ENCODE results near the gene PRR9. TPM values are rescaled to one million over a fixed set of nuclear protein-coding genes. Genes with fewer than 3 reads are reported as not detected.
A peak's percentile ranks its signal among the peaks of the same experiment; 100 is the strongest.

Gene PRR9
- total RNA-seq, 2 experiments from 2014 or later = not detected

- DNase-seq = no peak
- no peak overlapping the region for H3K27ac Mint-ChIP-seq
These were observed 24.8 kb downstream of the PRR9 start for GRCh38 chr1:153242160-153242559.

DNA sequence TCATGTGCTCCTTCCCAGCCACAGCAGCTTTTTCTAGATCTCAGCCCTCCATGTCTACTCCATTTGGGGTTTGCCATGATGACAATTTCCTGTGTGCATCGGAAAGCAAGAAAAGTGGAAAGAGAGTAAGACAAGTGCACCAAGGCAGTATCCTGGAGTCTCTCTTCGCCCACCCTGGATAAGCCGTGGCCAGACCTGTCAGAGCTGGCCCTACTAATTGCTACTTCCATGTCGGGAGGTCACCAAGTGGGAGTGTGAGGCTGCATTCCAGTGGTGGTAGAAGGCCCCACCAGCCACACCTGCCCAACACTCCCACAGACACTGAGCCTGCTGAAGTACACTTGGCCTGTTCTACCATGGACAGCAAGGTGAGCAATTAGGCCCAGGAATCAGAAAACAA, 28.1 kb downstream of the PRR9 start:
- H3K4me1 Mint-ChIP-seq = no peaks in the 10 kb centered on the region
- POLR2A ChIA-PET = no interaction called here

More at GRCh38 chr1:153242160-153242559, 24.8 kb downstream of the PRR9 start:
- no peak for ATAC-seq (ENCODE audit: low read depth)
- H3K27me3 Mint-ChIP-seq = peaks cover 6% of the 10 kb centered on the region
- POLR2A ChIA-PET = no interaction called here
- H3K36me3 Mint-ChIP-seq = no peaks in the 10 kb centered on the region
- H3K4me1 Mint-ChIP-seq = no peaks in the 10 kb centered on the region
- H3K9me3 Mint-ChIP-seq = peaks cover 5% of the 10 kb centered on the region
- H3K4me3 Mint-ChIP-seq = no peak overlapping the region

GRCh38 chr1:153246018-153246417, 28.6 kb downstream of the PRR9 start:
- Mint-ChIP-seq H3K4me3 (no peak overlapping the region), H3K4me1 (no peaks in the 10 kb centered on the region), H3K27me3 (peaks cover 3% of the 10 kb centered on the region), H3K27ac (no peak overlapping the region), H3K36me3 (no peaks in the 10 kb centered on the region), H3K9me3 (peaks cover 5% of the 10 kb centered on the region)
- no peak for DNase-seq
- POLR2A ChIA-PET = no interaction called here
- ATAC-seq (ENCODE audit: low read depth) = no peak

More for the DNA sequence above, 28.1 kb downstream of the PRR9 start:
- H3K36me3 Mint-ChIP-seq = no peaks in the 10 kb centered on the region
- no peak overlapping the region for H3K4me3 Mint-ChIP-seq
- ATAC-seq (ENCODE audit: low read depth) (no peak), DNase-seq (no peak)
- H3K27ac Mint-ChIP-seq = no peak overlapping the region
- H3K27me3 Mint-ChIP-seq = peaks cover 3% of the 10 kb centered on the region
- H3K9me3 Mint-ChIP-seq = peaks cover 5% of the 10 kb centered on the region

GRCh38 chr1:153246825-153247224, 29.4 kb downstream of the PRR9 start:
- H3K36me3 Mint-ChIP-seq = no peaks in the 10 kb centered on the region
- H3K4me3 Mint-ChIP-seq = no peak overlapping the region
- H3K4me1 Mint-ChIP-seq = no peaks in the 10 kb centered on the region
- ATAC-seq (ENCODE audit: low read depth) (no peak), DNase-seq (no peak)
- POLR2A ChIA-PET = no interaction called here
- H3K27me3 Mint-ChIP-seq = peaks cover 5% of the 10 kb centered on the region
- no peak overlapping the region for H3K27ac Mint-ChIP-seq
- peaks cover 5% of the 10 kb centered on the region for H3K9me3 Mint-ChIP-seq

DNA sequence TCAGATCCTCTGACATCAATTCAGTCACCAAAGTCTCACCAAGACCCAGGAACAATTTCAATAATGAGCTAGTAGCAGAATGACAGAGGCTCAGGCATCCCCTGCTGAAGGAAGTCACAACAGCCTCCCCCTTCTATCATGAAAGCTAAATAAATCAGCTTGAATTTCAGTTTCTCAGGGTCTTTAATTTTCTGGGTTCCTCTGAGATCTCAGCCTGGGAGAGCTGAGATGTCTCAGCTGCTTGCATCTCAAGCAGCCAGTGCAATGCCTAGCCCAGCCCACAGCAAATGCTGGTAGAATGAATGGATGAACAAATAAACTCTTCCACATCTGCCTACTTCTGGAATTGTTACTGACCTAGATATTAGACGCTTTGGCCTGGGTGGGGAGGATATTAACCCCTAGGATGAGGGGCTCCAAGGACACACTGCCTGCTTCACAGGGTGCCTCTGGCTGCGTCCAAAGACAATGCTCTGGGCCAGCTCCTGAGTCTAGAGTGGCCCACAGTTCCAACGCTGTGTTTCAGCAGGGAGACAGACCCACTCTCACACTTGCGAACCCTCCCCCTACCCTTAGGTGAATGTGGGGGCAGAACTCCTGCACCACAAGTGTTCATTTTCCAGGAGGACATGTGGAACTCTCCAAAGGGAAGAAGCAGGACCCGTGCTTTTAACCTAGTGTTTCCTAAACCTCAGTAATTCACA, 30.9 kb downstream of the PRR9 start:
- no peak for DNase-seq
- no peak overlapping the region for H3K27ac Mint-ChIP-seq
- POLR2A ChIA-PET = no interaction called here

GRCh38 chr1:153250166-153250565, 32.8 kb downstream of the PRR9 start:
- Mint-ChIP-seq H3K27ac (no peak overlapping the region), H3K4me3 (no peak overlapping the region), H3K27me3 (peaks cover 2% of the 10 kb centered on the region), H3K36me3 (no peaks in the 10 kb centered on the region), H3K4me1 (peaks cover 4% of the 10 kb centered on the region), H3K9me3 (no peaks in the 10 kb centered on the region)
- DNase-seq = no peak
- ATAC-seq (ENCODE audit: low read depth) = no peak
- POLR2A ChIA-PET = no interaction called here

More for the DNA sequence above, 30.9 kb downstream of the PRR9 start:
- Mint-ChIP-seq H3K27me3 (peaks cover 2% of the 10 kb centered on the region), H3K9me3 (peaks cover 3% of the 10 kb centered on the region), H3K36me3 (no peaks in the 10 kb centered on the region), H3K4me1 (no peaks in the 10 kb centered on the region), H3K4me3 (no peak overlapping the region)
- ATAC-seq (ENCODE audit: low read depth) = no peak

DNA sequence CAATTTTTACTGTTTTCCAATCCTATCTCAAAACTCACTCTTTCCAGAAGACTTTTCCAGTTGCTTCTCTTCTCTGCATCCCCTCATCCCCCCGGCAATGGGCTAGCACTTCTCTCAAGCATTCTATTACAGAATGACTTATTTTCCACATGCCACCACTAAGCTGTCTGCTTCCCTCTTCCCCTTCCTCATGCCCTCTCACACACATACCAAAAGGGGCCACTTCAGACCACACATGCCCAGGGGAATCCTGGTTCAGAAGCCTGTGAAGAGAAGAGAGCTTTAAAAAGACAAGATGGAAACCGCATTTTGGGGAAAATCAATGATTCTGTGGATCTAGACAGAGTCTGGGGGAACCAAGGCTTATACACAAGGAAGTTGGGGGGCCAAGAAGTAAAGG, 33.7 kb downstream of the PRR9 start:
- H3K9me3 Mint-ChIP-seq = no peaks in the 10 kb centered on the region
- H3K27me3 Mint-ChIP-seq = peaks cover 2% of the 10 kb centered on the region
- H3K4me1 Mint-ChIP-seq = peaks cover 4% of the 10 kb centered on the region
- H3K4me3 Mint-ChIP-seq = no peak overlapping the region
- H3K27ac Mint-ChIP-seq = no peak overlapping the region
- no peaks in the 10 kb centered on the region for H3K36me3 Mint-ChIP-seq
- ATAC-seq (ENCODE audit: low read depth) (no peak), DNase-seq (no peak)
- POLR2A ChIA-PET = no interaction called here

GRCh38 chr1:153251562-153251961, 34.2 kb downstream of the PRR9 start:
- POLR2A ChIA-PET = no interaction called here
- no peak overlapping the region for H3K27ac Mint-ChIP-seq
- ATAC-seq (ENCODE audit: low read depth) (no peak), DNase-seq (no peak)
- peaks cover 4% of the 10 kb centered on the region for H3K4me1 Mint-ChIP-seq
- no peaks in the 10 kb centered on the region for H3K9me3 Mint-ChIP-seq
- no peak overlapping the region for H3K4me3 Mint-ChIP-seq
- H3K36me3 Mint-ChIP-seq = no peaks in the 10 kb centered on the region
- H3K27me3 Mint-ChIP-seq = peaks cover 2% of the 10 kb centered on the region

DNA sequence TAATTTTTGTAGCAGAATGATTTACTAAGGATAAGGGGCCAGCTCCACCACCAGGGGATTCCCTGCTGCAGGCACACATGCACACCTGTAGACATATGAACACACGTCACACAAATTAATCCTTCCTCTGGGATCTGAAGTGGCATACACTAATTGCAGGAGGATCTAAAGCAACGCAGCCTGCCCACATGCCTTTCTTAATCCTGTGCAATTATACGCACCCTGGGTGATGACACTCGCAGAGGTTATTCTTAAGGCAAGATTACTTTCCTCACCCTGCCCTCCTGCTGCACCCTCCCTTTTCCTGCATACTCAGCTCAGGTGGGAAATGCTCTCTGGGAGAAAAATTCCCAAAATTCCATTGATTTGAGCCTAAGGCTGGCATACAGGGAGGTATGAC, 34.6 kb downstream of the PRR9 start:
- peaks cover 4% of the 10 kb centered on the region for H3K4me1 Mint-ChIP-seq
- H3K27ac Mint-ChIP-seq = no peak overlapping the region
- POLR2A ChIA-PET = no interaction called here
- no peaks in the 10 kb centered on the region for H3K36me3 Mint-ChIP-seq
- no peaks in the 10 kb centered on the region for H3K9me3 Mint-ChIP-seq
- H3K4me3 Mint-ChIP-seq = no peak overlapping the region
- ATAC-seq (ENCODE audit: low read depth) (no peak), DNase-seq (no peak)
- H3K27me3 Mint-ChIP-seq = peaks cover 2% of the 10 kb centered on the region

DNA sequence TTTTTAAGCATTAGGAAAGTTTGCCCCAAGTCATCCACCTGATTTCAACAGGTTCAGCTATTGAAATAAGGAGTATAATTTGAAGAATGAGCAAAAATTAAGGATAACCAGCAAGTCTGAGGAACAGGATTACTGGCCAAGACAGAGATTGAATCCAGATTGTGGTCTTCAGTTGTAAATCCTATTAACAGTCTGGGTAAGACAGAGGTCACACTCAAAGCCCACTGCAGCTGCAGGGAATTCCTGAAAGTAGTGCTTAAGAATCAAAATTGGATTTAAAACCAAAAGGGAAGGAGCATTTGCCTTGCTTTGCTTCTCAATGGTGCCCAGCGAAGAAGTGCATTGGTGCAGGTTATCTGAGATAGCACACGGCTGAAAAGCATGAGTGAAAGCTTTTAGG, 35.7 kb downstream of the PRR9 start:
- Mint-ChIP-seq H3K4me1 (peaks cover 4% of the 10 kb centered on the region), H3K36me3 (no peaks in the 10 kb centered on the region), H3K9me3 (no peaks in the 10 kb centered on the region), H3K27ac (no peak overlapping the region), H3K4me3 (no peak overlapping the region), H3K27me3 (peaks cover 6% of the 10 kb centered on the region)
- POLR2A ChIA-PET = no interaction called here
- DNase-seq (no peak), ATAC-seq (ENCODE audit: low read depth) (no peak)

GRCh38 chr1:153253693-153254092, 36.3 kb downstream of the PRR9 start:
- POLR2A ChIA-PET = no interaction called here
- Mint-ChIP-seq H3K9me3 (no peaks in the 10 kb centered on the region), H3K36me3 (no peaks in the 10 kb centered on the region), H3K4me3 (no peak overlapping the region), H3K4me1 (peaks cover 4% of the 10 kb centered on the region), H3K27ac (no peak overlapping the region), H3K27me3 (peaks cover 7% of the 10 kb centered on the region)
- DNase-seq (no peak), ATAC-seq (ENCODE audit: low read depth) (no peak)

DNA sequence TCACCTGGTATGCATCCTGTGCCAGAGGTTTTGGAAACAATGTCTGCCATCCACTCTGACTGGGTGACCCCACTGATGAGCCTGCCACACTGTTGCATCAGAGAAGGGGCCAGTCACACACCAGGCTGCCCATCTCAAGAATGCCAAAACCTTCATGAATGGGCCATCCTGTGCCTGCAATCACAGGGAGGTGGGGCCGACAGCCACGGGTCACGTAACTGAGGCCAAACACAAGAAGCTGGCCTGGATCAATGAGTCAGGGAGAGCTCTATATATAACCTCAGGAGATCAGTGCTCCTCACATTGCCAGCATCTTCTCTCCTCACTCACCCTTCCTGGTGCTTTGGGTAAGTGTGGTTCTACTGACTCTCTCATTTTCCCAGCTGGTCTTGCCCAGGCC, 42.0 kb downstream of the PRR9 start, which contains the start of gene LORICRIN:
LORICRIN (plus strand) TSS at position 301 of the 400 bp plus-strand sequence. CDS start 1,263 bp downstream, outside the sequence.
- no peaks in the 10 kb centered on the region for H3K36me3 Mint-ChIP-seq
- no peak within 1 kb of the TSS for H3K4me3 Mint-ChIP-seq
- POLR2A ChIA-PET = no interaction called here
- H3K27ac Mint-ChIP-seq = no peak within 1 kb of the TSS
- DNase-seq = no peak
- ATAC-seq (ENCODE audit: low read depth) = no peak
- H3K4me1 Mint-ChIP-seq = peaks cover 10% of the 10 kb centered on the region
- peaks cover 48% of the 10 kb centered on the region for H3K27me3 Mint-ChIP-seq
- no peaks in the 10 kb centered on the region for H3K9me3 Mint-ChIP-seq

- ATAC-seq (ENCODE audit: low read depth) (peak; percentile 22), DNase-seq (peak; percentile 32)
- POLR2A ChIA-PET = no interaction called here
- Mint-ChIP-seq H3K27ac (no peak overlapping the region), H3K4me1 (peaks cover 10% of the 10 kb centered on the region), H3K36me3 (no peaks in the 10 kb centered on the region), H3K9me3 (no peaks in the 10 kb centered on the region), H3K4me3 (peak overlapping the region; percentile 37), H3K27me3 (peaks cover 54% of the 10 kb centered on the region)
These were observed 43.3 kb downstream of the PRR9 start for GRCh38 chr1:153260585-153261280.

All from activated naive CD8-positive, alpha-beta T cell treated with anti-CD3 and anti-CD28 coated beads, Interleukin-2, amount 10 ng/mL, durations not matched to agents 7 days and 5 days (primary cell).